Sigmoid colon (tissue), 4 donors: ENCODE results near the gene HOMER2.

Experiments used
- CTCF ChIP-seq, 4 experiments: fragments of 450-650 bp in 3 of 4; fragments of 200-600 bp in 1 of 4; IDR thresholded peaks; one replicate each; pipeline ENCODE4 v1.5.1; 2016 to 2019; ENCODE audit warnings: antibody characterized with exemption in 4 of 4, mild to moderate bottlenecking in 3 of 4, moderate library complexity in 2 of 4
- EP300 ChIP-seq, 4 donors: sonication (generic); formaldehyde crosslinking; IDR thresholded peaks; one replicate each; pipeline ENCODE4 v1.6.1; 2017; ENCODE audit warnings: antibody characterized with exemption in 4 of 4
- POLR2A ChIP-seq, 2 donors: fragments of 450-650 bp; IDR thresholded peaks; one replicate each; pipeline ENCODE4 v1.6.1; 2016; ENCODE audit warnings: antibody characterized with exemption in 2 of 2, mild to moderate bottlenecking in 2 of 2, moderate library complexity in 2 of 2
- POLR2AphosphoS5 ChIP-seq, 4 donors: sonication (generic); formaldehyde crosslinking; IDR thresholded peaks; one replicate each; pipeline ENCODE4 v1.6.1; 2017; ENCODE audit warnings: antibody characterized with exemption in 4 of 4

GRCh38 chr15:82895983-82896382 is 56.5 kb downstream of the HOMER2 start:
- TF ChIP-seq POLR2AphosphoS5 (IDR thresholded peaks at IDR 0.05) = no peak
- no peak for TF ChIP-seq CTCF (IDR thresholded peaks at IDR 0.05)
- no peak for TF ChIP-seq POLR2A (IDR thresholded peaks at IDR 0.05)
- TF ChIP-seq EP300 (IDR thresholded peaks at IDR 0.05) = no peak
